ENCODE results near the gene EIF4G1. TPM values are rescaled to one million over a fixed set of nuclear protein-coding genes. Genes with fewer than 3 reads are reported as not detected.

Gene EIF4G1
- total RNA-seq, 1 experiment from 2014 or later = 532 TPM

- Histone ChIP-seq H3K18ac (ENCODE audit: insufficient read length, low read depth, low read length) (no peak overlapping the region), H2AK5ac (ENCODE audit: insufficient read length, low read length) (no peak overlapping the region), H3K4me1 (ENCODE audit: insufficient read depth, low read length) (0 out of 2 replicates have a peak, but pooled peaks cover 2% of the 10 kb centered on the region), H3T11ph (ENCODE audit: low read length) (no peak overlapping the region), H4K20me1 (ENCODE audit: control insufficient read depth, insufficient read depth, insufficient read length) (no peaks in the 10 kb centered on the region), H4K91ac (ENCODE audit: insufficient read length, low read depth, low read length) (no peak overlapping the region), H2BK12ac (ENCODE audit: insufficient read length, low read depth, low read length) (no peak overlapping the region), H3K9ac (ENCODE audit: extremely low read depth, insufficient read length, low read length) (no peak overlapping the region), H2BK5ac (ENCODE audit: insufficient read length, low read length) (no peak overlapping the region), H3K14ac (ENCODE audit: insufficient read depth, low read length) (no peak overlapping the region), H4K5ac (ENCODE audit: insufficient read length, low read depth, low read length) (no peak overlapping the region), H3K56ac (ENCODE audit: insufficient read length, low read depth, low read length) (no peak overlapping the region), H2BK15ac (ENCODE audit: low read depth, low read length) (no peak overlapping the region), H3K79me2 (ENCODE audit: insufficient read depth, low read length) (no peaks in the 10 kb centered on the region), H3K79me1 (ENCODE audit: insufficient read depth, low read depth, low read length, poor library complexity, severe bottlenecking) (no peaks in the 10 kb centered on the region), H4K8ac (replicated peaks; ENCODE audit: insufficient read length, low read depth, low read length) (no peak overlapping the region), H2BK120ac (ENCODE audit: low read depth, low read length, poor library complexity, severe bottlenecking) (no peak overlapping the region), H3K27ac (ENCODE audit: insufficient read length, low read depth, low read length) (no peak overlapping the region), H3K23ac (ENCODE audit: insufficient read length, low read depth, low read length) (no peak overlapping the region), H3K9me3 (ENCODE audit: control insufficient read depth, low read depth, low read length) (no peaks in the 10 kb centered on the region), H3K4ac (ENCODE audit: low read depth, low read length) (no peak overlapping the region), H2BK20ac (ENCODE audit: low read depth, low read length, poor library complexity, severe bottlenecking) (no peak overlapping the region), H3K23me2 (ENCODE audit: insufficient read length, low read depth, low read length, poor library complexity, severe bottlenecking) (no peaks in the 10 kb centered on the region), H3K27me3 (ENCODE audit: insufficient read depth, low read length) (no peaks in the 10 kb centered on the region), H3K4me2 (ENCODE audit: insufficient read depth, insufficient read length, low read length) (no peak overlapping the region), H2AFZ (ENCODE audit: low read length) (no peak overlapping the region)
- H3K4me3 Mint-ChIP-seq = no peak overlapping the region
- H3K36me3 Mint-ChIP-seq (ENCODE audit: insufficient read depth in 1 of 3, low read depth in 3 of 3) = peaks cover 15 to 40% (median 34%) of the 10 kb centered on the region in 3 experiments; a peak in 6 of 7 replicates
- peak overlapping the region; percentile 16 to 85 (median 52); a peak in 3 of 7 replicates for H3K27ac Mint-ChIP-seq
- peaks cover 15 to 21% of the 10 kb centered on the region in 2 experiments for H3K4me1 Mint-ChIP-seq
- no CpG with 5 or more reads among the region's 12 CpGs for WGBS (ENCODE audit: extremely low coverage, insufficient read length, low lambda C conversion rate)
- H3K9me3 Mint-ChIP-seq = no peaks in the 10 kb centered on the region
- DNase-seq = no peak
- no peak for TF ChIP-seq CTCF (conservative IDR thresholded peaks at IDR 0.05)
- H3K27me3 Mint-ChIP-seq (ENCODE audit: low read depth) = no peaks in the 10 kb centered on the region
These were observed 33.1 kb downstream of the EIF4G1 start for GRCh38 chr3:184347321-184348056.
